A673 (cell line): Measurements from ENCODE around the gene SNRPB. TPM values are rescaled to one million over a fixed set of nuclear protein-coding genes. Genes with fewer than 3 reads are reported as not detected.

Experiments used
- BruUV-seq: library from RNA; stranded (reverse); fragments of 400-500 nt; replicated peaks from 2 replicates; lab custom pipeline; 2021; lab: Mats Ljungman, UMichigan
- CTCF ChIA-PET: fragments of 300-600 bp; sonication (Branson Sonifier 250); formaldehyde crosslinking; loops from one replicate; lab custom pipeline; 2022; ENCODE audit warnings: antibody characterized with exemption; lab: Charles Lee
- POLR2A ChIA-PET: fragments of 300-600 bp; sonication (Branson Sonifier 250); formaldehyde crosslinking; loops from one replicate; lab custom pipeline; 2022; ENCODE audit warnings: antibody characterized with exemption; ENCODE audit not compliant: low non-redundant PET; lab: Charles Lee
- DNase-seq: peaks from one replicate; pipeline ENCODE4 v3.0.0-alpha.2; 2015; ENCODE audit warnings: low spot score
- H3K27ac ChIP-seq: fragments of 200-600 bp; sonication (generic); 2 replicates; pipeline ENCODE4 v1.5.1; 2016; ENCODE audit warnings: mixed run types, low read depth, mild to moderate bottlenecking, mixed read lengths, antibody characterized with exemption, low read length; ENCODE audit not compliant: poor library complexity, severe bottlenecking
- H3K27me3 ChIP-seq: fragments of 200-600 bp; sonication (generic); replicated peaks from 2 replicates; pipeline ENCODE4 v1.6.1; 2017; ENCODE audit warnings: mixed run types, low read depth, mild to moderate bottlenecking, mixed read lengths, antibody characterized with exemption, low read length; ENCODE audit not compliant: insufficient read depth, poor library complexity
- H3K36me3 ChIP-seq: fragments of 200-600 bp; sonication (generic); 2 replicates; pipeline ENCODE4 v1.6.1; 2016; ENCODE audit warnings: mixed run types, mild to moderate bottlenecking, mixed read lengths, antibody characterized with exemption, low read length; ENCODE audit not compliant: insufficient read depth, poor library complexity, severe bottlenecking
- H3K4me1 ChIP-seq: fragments of 200-600 bp; sonication (generic); 2 replicates; pipeline ENCODE4 v1.6.1; 2017; ENCODE audit warnings: mixed run types, mild to moderate bottlenecking, mixed read lengths, antibody characterized with exemption, low read length; ENCODE audit not compliant: insufficient read depth, poor library complexity, severe bottlenecking
- H3K4me3 ChIP-seq: fragments of 200-600 bp; sonication (generic); 2 replicates; pipeline ENCODE4 v1.5.1; 2016; ENCODE audit warnings: low read depth, mixed run types, mild to moderate bottlenecking, mixed read lengths, low read length; ENCODE audit not compliant: poor library complexity, severe bottlenecking
- H3K9me3 ChIP-seq: fragments of 200-600 bp; sonication (generic); 2 replicates; pipeline ENCODE4 v1.6.1; 2016; ENCODE audit warnings: mixed run types, low read depth, mild to moderate bottlenecking, mixed read lengths, antibody characterized with exemption, low read length; ENCODE audit not compliant: poor library complexity, severe bottlenecking
- EZH2 ChIP-seq: fragments of 200-600 bp; sonication (generic); IDR thresholded peaks from 2 replicates; pipeline ENCODE4 v1.6.1; 2017; ENCODE audit warnings: borderline replicate concordance, low read depth, mild to moderate bottlenecking, mixed read lengths, antibody characterized with exemption, low read length; ENCODE audit not compliant: poor library complexity, severe bottlenecking
- intact Hi-C: fragments of 100-400 bp; cut with micrococcal nuclease; formaldehyde crosslinking; loops from one replicate; pipeline ENCODE4 v1.10.0; 2022; ENCODE audit not compliant: unreplicated experiment
- total RNA-seq: library from RNA; stranded (reverse); gene quantifications from 2 replicates; pipeline ENCODE4 v1.2.3, GENCODE V29; 2021
- TF ChIP-seq, protein P1 (sequence below): fragments of 300-800, 200-600 bp; sonication (generic); conservative IDR thresholded peaks from 2 replicates; pipeline ENCODE4 v1.5.1; 2017; ENCODE audit warnings: low read depth, mild to moderate bottlenecking, antibody characterized with exemption, low read length, moderate library complexity, mixed read lengths

The SNRPB gene
- total RNA-seq, 1 experiment from 2014 or later, result 522 TPM

DNA sequence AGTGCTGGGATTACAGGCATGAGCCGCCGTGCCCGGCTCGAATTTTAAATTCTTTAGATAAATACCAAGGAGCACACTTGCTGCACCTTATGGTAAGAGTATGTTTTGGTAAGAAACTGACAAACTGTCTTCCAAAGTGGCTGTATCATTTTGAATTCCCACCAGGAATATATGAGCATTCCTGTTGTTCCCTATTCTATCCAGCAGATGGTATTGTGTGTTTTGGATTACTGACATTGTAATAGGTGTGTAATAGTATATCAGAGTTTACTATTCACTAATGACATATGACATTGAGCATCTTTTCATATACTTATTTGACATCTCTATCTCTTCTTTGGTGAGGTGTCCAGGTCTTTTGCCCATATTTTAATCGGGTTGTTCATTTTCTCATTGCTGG, 49.3 kb downstream of the SNRPB start:
- Histone ChIP-seq H3K4me3 (no peak overlapping the region), H3K4me1 (no peaks in the 10 kb centered on the region), H3K27me3 (peaks cover under 1% of the 10 kb centered on the region), H3K9me3 (no peaks in the 10 kb centered on the region), H3K27ac (no peak overlapping the region), H3K36me3 (no peaks in the 10 kb centered on the region)
- POLR2A ChIA-PET, result no interaction called here
- no peak for DNase-seq
- BruUV-seq, result no TSS peak
- CTCF ChIA-PET, result interaction anchor here (0.5 kb wide), 1 partner anchor 160 kb away, joined by 3 read pairs; no protein-coding TSS in a partner anchor
- no peak for TF ChIP-seq EZH2
- TF ChIP-seq, protein P1, sequence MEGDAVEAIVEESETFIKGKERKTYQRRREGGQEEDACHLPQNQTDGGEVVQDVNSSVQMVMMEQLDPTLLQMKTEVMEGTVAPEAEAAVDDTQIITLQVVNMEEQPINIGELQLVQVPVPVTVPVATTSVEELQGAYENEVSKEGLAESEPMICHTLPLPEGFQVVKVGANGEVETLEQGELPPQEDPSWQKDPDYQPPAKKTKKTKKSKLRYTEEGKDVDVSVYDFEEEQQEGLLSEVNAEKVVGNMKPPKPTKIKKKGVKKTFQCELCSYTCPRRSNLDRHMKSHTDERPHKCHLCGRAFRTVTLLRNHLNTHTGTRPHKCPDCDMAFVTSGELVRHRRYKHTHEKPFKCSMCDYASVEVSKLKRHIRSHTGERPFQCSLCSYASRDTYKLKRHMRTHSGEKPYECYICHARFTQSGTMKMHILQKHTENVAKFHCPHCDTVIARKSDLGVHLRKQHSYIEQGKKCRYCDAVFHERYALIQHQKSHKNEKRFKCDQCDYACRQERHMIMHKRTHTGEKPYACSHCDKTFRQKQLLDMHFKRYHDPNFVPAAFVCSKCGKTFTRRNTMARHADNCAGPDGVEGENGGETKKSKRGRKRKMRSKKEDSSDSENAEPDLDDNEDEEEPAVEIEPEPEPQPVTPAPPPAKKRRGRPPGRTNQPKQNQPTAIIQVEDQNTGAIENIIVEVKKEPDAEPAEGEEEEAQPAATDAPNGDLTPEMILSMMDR, result peak; percentile 31; the same call in 1 of the 2 replicates
- intact Hi-C loops, result no loop called here

- ChIA-PET POLR2A (no interaction called here), CTCF (interaction anchor here (0.5 kb wide), 1 partner anchor 160 kb away, joined by 3 read pairs; no protein-coding TSS in a partner anchor)
- Histone ChIP-seq H3K27me3 (no peaks in the 10 kb centered on the region), H3K36me3 (no peaks in the 10 kb centered on the region), H3K9me3 (no peaks in the 10 kb centered on the region), H3K4me3 (no peak overlapping the region), H3K4me1 (no peaks in the 10 kb centered on the region), H3K27ac (no peak overlapping the region)
- BruUV-seq, result no TSS peak
- TF ChIP-seq, protein P1, result no peak
- no peak for TF ChIP-seq EZH2
- intact Hi-C loops, result no loop called here
- DNase-seq, result no peak
Observed at GRCh38 chr20:2420510-2420909, 50.1 kb downstream of the SNRPB start.

- intact Hi-C loops, result no loop called here
- no peak overlapping the region for H3K27ac ChIP-seq
- no peak overlapping the region for H3K4me3 ChIP-seq
- no peaks in the 10 kb centered on the region for H3K9me3 ChIP-seq
- H3K27me3 ChIP-seq, result no peaks in the 10 kb centered on the region
- POLR2A ChIA-PET, result no interaction called here
- CTCF ChIA-PET, result no interaction called here
- H3K36me3 ChIP-seq, result no peaks in the 10 kb centered on the region
- TF ChIP-seq EZH2, result no peak
- TF ChIP-seq, protein P1, result no peak
- no peak for DNase-seq
- no peaks in the 10 kb centered on the region for H3K4me1 ChIP-seq
- no TSS peak for BruUV-seq
Observed at GRCh38 chr20:2418388-2418787, 52.2 kb downstream of the SNRPB start.
